Activated CD4-positive, alpha-beta memory T cell treated with anti-CD3 and anti-CD28 coated beads, Interleukin-2, amount 10 ng/mL, durations not matched to agents 7 days and 5 days (primary cell): Measurements from ENCODE around the gene PILRA. TPM values are rescaled to one million over a fixed set of nuclear protein-coding genes. Genes with fewer than 3 reads are reported as not detected.
"Not testable (repeated sequence)": the region's sequence is repeated elsewhere in the genome, so short reads cannot be mapped to it uniquely, and the experiment has no call there.

ENCODE experiments used
- CTCF ChIA-PET: fragments of 350-600 bp; sonication (Branson Sonifier 250); formaldehyde crosslinking; loops from one replicate; lab custom pipeline; 2021; ENCODE audit warnings: antibody characterized with exemption, inconsistent platforms; lab: Charles Lee
- POLR2A ChIA-PET: fragments of 350-600 bp; sonication (Branson Sonifier 250); formaldehyde crosslinking; loops from one replicate; lab custom pipeline; 2021; ENCODE audit warnings: antibody characterized with exemption; lab: Charles Lee
- DNase-seq: peaks from one replicate; pipeline ENCODE4 v3.0.0-alpha.2; 2020
- H3K27ac Mint-ChIP-seq: one replicate; pipeline ENCODE4 v1.8.0; 2021; ENCODE audit warnings: mild to moderate bottlenecking, mixed read lengths
- H3K27me3 Mint-ChIP-seq: one replicate; pipeline ENCODE4 v1.8.0; 2021; ENCODE audit warnings: mixed read lengths
- H3K36me3 Mint-ChIP-seq: one replicate; pipeline ENCODE4 v1.8.0; 2021; ENCODE audit warnings: low read depth, mixed read lengths
- H3K4me1 Mint-ChIP-seq: one replicate; pipeline ENCODE4 v1.8.0; 2021; ENCODE audit warnings: mixed read lengths
- H3K4me3 Mint-ChIP-seq: one replicate; pipeline ENCODE4 v1.8.0; 2021; ENCODE audit warnings: mild to moderate bottlenecking, mixed read lengths
- H3K9me3 Mint-ChIP-seq: one replicate; pipeline ENCODE4 v1.8.0; 2021; ENCODE audit warnings: mixed read lengths
- total RNA-seq, 2 experiments: library from RNA; stranded (reverse); gene quantifications; one replicate each; pipeline ENCODE4 v1.2.3, GENCODE V29; 2021

PILRA gene
- total RNA-seq, 2 experiments from 2014 or later, result 1.3 to 1.5 TPM

GRCh38 chr7:100363098-100363497 lies 10.2 kb upstream of the PILRA start:
- CTCF ChIA-PET, result no interaction called here
- Mint-ChIP-seq H3K27me3 (no peaks in the 10 kb centered on the region), H3K4me1 (peaks cover 28% of the 10 kb centered on the region), H3K36me3 (peaks cover 66% of the 10 kb centered on the region), H3K4me3 (no peak overlapping the region), H3K9me3 (no peaks in the 10 kb centered on the region), H3K27ac (no peak overlapping the region)
- DNase-seq, result no peak
- POLR2A ChIA-PET, result interaction anchor here (1.3 kb wide), 1 partner anchor 65 kb away, joined by 3 read pairs; the partner anchor contains the start of gene ZCWPW1

- DNase-seq, CTCF ChIA-PET, H3K27me3 Mint-ChIP-seq, H3K27ac Mint-ChIP-seq, POLR2A ChIA-PET, H3K9me3 Mint-ChIP-seq, H3K4me3 Mint-ChIP-seq: not testable (repeated sequence)
- Mint-ChIP-seq H3K36me3 (peaks cover 63% of the 10 kb centered on the region), H3K4me1 (peaks cover 28% of the 10 kb centered on the region)
Observed at GRCh38 chr7:100363797-100364196, 9.5 kb upstream of the PILRA start.

GRCh38 chr7:100364480-100364879 lies 8.8 kb upstream of the PILRA start:
- H3K4me1 Mint-ChIP-seq, result peaks cover 30% of the 10 kb centered on the region
- DNase-seq, result no peak
- H3K36me3 Mint-ChIP-seq, result peaks cover 56% of the 10 kb centered on the region
- H3K27ac Mint-ChIP-seq, result peak overlapping the region; percentile 18
- CTCF ChIA-PET, result interaction anchor here (1.5 to 2.3 kb wide), 2 partner anchors 43 to 232 kb away, joined by 4 to 14 read pairs; no protein-coding TSS in a partner anchor
- H3K4me3 Mint-ChIP-seq, result no peak overlapping the region
- H3K27me3 Mint-ChIP-seq, result no peaks in the 10 kb centered on the region
- H3K9me3 Mint-ChIP-seq, result no peaks in the 10 kb centered on the region
- POLR2A ChIA-PET, result interaction anchor here (0.8 to 1.4 kb wide), 4 partner anchors 11 to 187 kb away, joined by 3 read pairs; partner anchors contain the start of genes GPC2 and STAG3

GRCh38 chr7:100365998-100366367 lies 7.3 kb upstream of the PILRA start:
- DNase-seq, H3K4me3 Mint-ChIP-seq, H3K27me3 Mint-ChIP-seq, H3K9me3 Mint-ChIP-seq: not testable (repeated sequence)
- POLR2A ChIA-PET, result interaction anchor here (1.0 to 1.4 kb wide), 3 partner anchors 10 to 20 kb away, joined by 3 read pairs; no protein-coding TSS in a partner anchor
- peaks cover 44% of the 10 kb centered on the region for H3K36me3 Mint-ChIP-seq
- H3K4me1 Mint-ChIP-seq, result peaks cover 30% of the 10 kb centered on the region
- peak overlapping the region; percentile 50 for H3K27ac Mint-ChIP-seq
- CTCF ChIA-PET, result interaction anchor here (0.7 to 2.3 kb wide), 5 partner anchors 42 to 148 kb away, joined by 3 to 14 read pairs (median 4); no protein-coding TSS in a partner anchor

- ChIA-PET CTCF (interaction anchor here (0.7 to 2.3 kb wide), 4 partner anchors 22 to 148 kb away, joined by 3 to 14 read pairs (median 4); no protein-coding TSS in a partner anchor), POLR2A (no interaction called here)
- H3K27me3 Mint-ChIP-seq, result no peaks in the 10 kb centered on the region
- H3K4me1 Mint-ChIP-seq, result peaks cover 32% of the 10 kb centered on the region
- H3K36me3 Mint-ChIP-seq, result peaks cover 41% of the 10 kb centered on the region
- DNase-seq, result no peak
- no peak overlapping the region for H3K4me3 Mint-ChIP-seq
- no peaks in the 10 kb centered on the region for H3K9me3 Mint-ChIP-seq
- H3K27ac Mint-ChIP-seq, result peak overlapping the region; percentile 50
Observed at GRCh38 chr7:100366411-100367250, 6.7 kb upstream of the PILRA start.

GRCh38 chr7:100367251-100367620 lies 6.1 kb upstream of the PILRA start:
- no peak for DNase-seq
- H3K4me3 Mint-ChIP-seq, result no peak overlapping the region
- no peaks in the 10 kb centered on the region for H3K9me3 Mint-ChIP-seq
- no peak overlapping the region for H3K27ac Mint-ChIP-seq
- POLR2A ChIA-PET, result no interaction called here
- CTCF ChIA-PET, result interaction anchor here (0.8 kb wide), 1 partner anchor 22 kb away, joined by 4 read pairs; no protein-coding TSS in a partner anchor
- H3K36me3 Mint-ChIP-seq, result peaks cover 35% of the 10 kb centered on the region
- no peaks in the 10 kb centered on the region for H3K27me3 Mint-ChIP-seq
- peaks cover 37% of the 10 kb centered on the region for H3K4me1 Mint-ChIP-seq

- CTCF ChIA-PET, result interaction anchor here (0.6 to 0.7 kb wide), 2 partner anchors 12 to 13 kb away, joined by 3 to 4 read pairs; no protein-coding TSS in a partner anchor
Observed at GRCh38 chr7:100367676-100368613, 5.3 kb upstream of the PILRA start.

GRCh38 chr7:100369105-100369504 lies 4.2 kb upstream of the PILRA start:
- Mint-ChIP-seq H3K27ac (no peak overlapping the region), H3K4me3 (no peak overlapping the region), H3K9me3 (no peaks in the 10 kb centered on the region), H3K27me3 (no peaks in the 10 kb centered on the region), H3K36me3 (peaks cover 19% of the 10 kb centered on the region), H3K4me1 (peaks cover 38% of the 10 kb centered on the region)
- DNase-seq, result no peak
- ChIA-PET CTCF (no interaction called here), POLR2A (interaction anchor here (1.1 kb wide), 1 partner anchor 32 kb away, joined by 3 read pairs; no protein-coding TSS in a partner anchor)

More at GRCh38 chr7:100367676-100368613, 5.3 kb upstream of the PILRA start:
- DNase-seq, result no peak
- POLR2A ChIA-PET, result no interaction called here
- Mint-ChIP-seq H3K4me3 (no peak overlapping the region), H3K9me3 (no peaks in the 10 kb centered on the region), H3K27me3 (no peaks in the 10 kb centered on the region), H3K36me3 (peaks cover 30% of the 10 kb centered on the region), H3K4me1 (peaks cover 40% of the 10 kb centered on the region), H3K27ac (no peak overlapping the region)

GRCh38 chr7:100370303-100370702 lies 3.0 kb upstream of the PILRA start:
- no peaks in the 10 kb centered on the region for H3K27me3 Mint-ChIP-seq
- POLR2A ChIA-PET, result no interaction called here
- no peak for DNase-seq
- no peaks in the 10 kb centered on the region for H3K9me3 Mint-ChIP-seq
- CTCF ChIA-PET, result no interaction called here
- H3K4me3 Mint-ChIP-seq, result no peak overlapping the region
- H3K36me3 Mint-ChIP-seq, result peaks cover 11% of the 10 kb centered on the region
- no peak overlapping the region for H3K27ac Mint-ChIP-seq
- H3K4me1 Mint-ChIP-seq, result peaks cover 38% of the 10 kb centered on the region

GRCh38 chr7:100370746-100371145 lies 2.5 kb upstream of the PILRA start:
- no peak for DNase-seq
- ChIA-PET CTCF (no interaction called here), POLR2A (no interaction called here)
- Mint-ChIP-seq H3K27ac (no peak overlapping the region), H3K36me3 (peaks cover 8% of the 10 kb centered on the region), H3K9me3 (no peaks in the 10 kb centered on the region), H3K27me3 (no peaks in the 10 kb centered on the region), H3K4me3 (no peak overlapping the region), H3K4me1 (peaks cover 34% of the 10 kb centered on the region)

- H3K9me3 Mint-ChIP-seq, result no peaks in the 10 kb centered on the region
- no peaks in the 10 kb centered on the region for H3K27me3 Mint-ChIP-seq
- DNase-seq, result no peak
- no peak overlapping the region for H3K4me3 Mint-ChIP-seq
- peaks cover 25% of the 10 kb centered on the region for H3K4me1 Mint-ChIP-seq
- ChIA-PET POLR2A (interaction anchor here (0.9 kb wide), 1 partner anchor 58 kb away, joined by 3 read pairs; the partner anchor contains the start of gene MEPCE), CTCF (no interaction called here)
- H3K36me3 Mint-ChIP-seq, result peaks cover 5% of the 10 kb centered on the region
- H3K27ac Mint-ChIP-seq, result no peak overlapping the region
Observed at GRCh38 chr7:100371561-100372171, 1.6 kb upstream of the PILRA start.

- H3K4me1 Mint-ChIP-seq, result peaks cover 22% of the 10 kb centered on the region
- ChIA-PET CTCF (no interaction called here), POLR2A (interaction anchor here (0.9 kb wide), 1 partner anchor 58 kb away, joined by 3 read pairs; the partner anchor contains the start of gene MEPCE)
- H3K27ac Mint-ChIP-seq, result peak overlapping the region; percentile 56
- DNase-seq, result no peak
- no peaks in the 10 kb centered on the region for H3K27me3 Mint-ChIP-seq
- no peak overlapping the region for H3K4me3 Mint-ChIP-seq
- H3K36me3 Mint-ChIP-seq, result peaks cover 3% of the 10 kb centered on the region
- no peaks in the 10 kb centered on the region for H3K9me3 Mint-ChIP-seq
Observed at GRCh38 chr7:100372256-100372655, 1.0 kb upstream of the PILRA start.
